Globus pallidus (tissue), 1 donor: Measurements from ENCODE around the gene CDC42BPB.

Source experiments
- DNase-seq: peaks from one replicate; pipeline ENCODE4 v3.0.0-alpha.2; 2015; ENCODE audit warnings: low spot score

Gene CDC42BPB

GRCh38 chr14:102996941-102997340 is 60.4 kb downstream of the CDC42BPB start:
- DNase-seq = no peak

DNA sequence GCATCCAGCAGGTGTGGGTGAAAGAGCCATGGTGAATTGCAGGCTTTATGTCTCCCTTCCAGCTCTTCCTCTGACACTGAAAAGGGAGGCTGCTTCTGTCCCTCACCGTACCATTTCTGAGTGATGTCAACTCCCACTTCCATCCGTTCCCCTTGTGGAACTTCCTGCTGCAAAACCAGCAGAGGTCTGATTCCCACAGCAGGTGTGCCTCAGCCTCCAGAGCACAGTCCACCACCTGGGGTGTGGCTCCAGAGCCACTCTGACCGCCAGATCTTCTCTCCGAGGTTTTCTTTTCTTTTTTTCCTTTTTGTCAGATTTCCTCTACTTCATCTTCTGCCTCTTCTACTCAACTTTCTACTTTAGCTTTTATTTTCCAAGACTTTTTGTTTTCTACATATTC is 62.7 kb downstream of the CDC42BPB start:
- DNase-seq = no peak

- DNase-seq = no peak
These were observed 63.8 kb downstream of the CDC42BPB start for GRCh38 chr14:102993523-102993922.

- DNase-seq = no peak
These were observed 66.0 kb downstream of the CDC42BPB start for GRCh38 chr14:102991376-102991775.

GRCh38 chr14:102988054-102988453 is 69.3 kb downstream of the CDC42BPB start:
- DNase-seq = no peak

DNA sequence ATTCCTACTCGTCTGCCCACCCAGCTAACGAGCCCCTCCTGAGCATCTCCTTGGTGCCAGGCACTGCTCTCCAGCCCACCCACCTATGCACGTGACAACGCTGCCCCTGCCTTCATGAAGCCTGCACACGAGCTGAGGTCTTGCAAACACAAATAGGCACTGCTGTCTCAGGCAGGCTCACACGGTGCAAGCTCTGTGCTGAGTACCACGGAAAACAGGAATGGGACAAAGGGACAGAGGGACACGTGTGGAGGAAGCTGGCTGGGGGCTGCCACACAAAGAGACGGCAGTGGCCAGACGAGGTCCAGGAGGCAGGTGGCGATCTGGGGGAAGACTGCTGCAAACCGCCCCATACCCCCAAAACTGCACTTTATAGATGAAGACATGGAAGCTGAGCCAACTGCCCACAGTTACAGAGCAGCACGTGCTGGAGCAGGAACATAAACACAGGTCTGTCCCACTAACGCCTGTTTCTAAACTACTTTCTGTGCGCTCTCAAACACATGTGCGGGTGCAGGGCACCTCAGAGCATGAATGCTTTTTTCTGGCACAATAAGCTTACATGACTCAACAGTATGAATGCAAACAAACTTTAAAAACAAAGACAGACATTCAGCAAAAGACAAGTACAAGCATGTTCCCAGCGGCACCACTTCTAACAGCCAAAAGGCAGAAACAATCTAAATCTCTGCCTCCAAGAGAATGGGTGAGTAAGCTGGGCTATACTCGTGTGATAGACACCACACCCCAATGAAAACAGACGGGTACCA is 70.4 kb downstream of the CDC42BPB start:
- peak; percentile 77 for DNase-seq

DNA sequence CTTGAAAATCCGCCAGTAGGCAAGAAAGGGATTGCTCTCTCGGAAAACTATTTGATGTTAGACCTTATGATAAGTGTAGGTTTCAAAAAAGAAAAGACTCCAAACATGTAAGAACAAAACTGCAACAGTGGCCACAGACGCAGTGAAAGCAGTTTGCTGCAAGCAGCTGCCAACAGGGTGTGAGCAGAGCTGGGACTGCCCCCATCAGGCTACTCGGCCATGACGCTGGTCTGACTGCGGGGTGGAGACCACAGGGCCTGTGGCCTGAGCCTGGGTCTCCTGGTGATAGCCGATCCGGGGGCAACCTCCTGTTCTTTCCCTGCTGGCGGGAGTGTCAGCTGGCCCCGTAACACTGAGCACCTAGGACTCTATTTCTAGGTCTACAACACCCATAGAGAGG is 71.7 kb downstream of the CDC42BPB start:
- peak; percentile 63 for DNase-seq

DNA sequence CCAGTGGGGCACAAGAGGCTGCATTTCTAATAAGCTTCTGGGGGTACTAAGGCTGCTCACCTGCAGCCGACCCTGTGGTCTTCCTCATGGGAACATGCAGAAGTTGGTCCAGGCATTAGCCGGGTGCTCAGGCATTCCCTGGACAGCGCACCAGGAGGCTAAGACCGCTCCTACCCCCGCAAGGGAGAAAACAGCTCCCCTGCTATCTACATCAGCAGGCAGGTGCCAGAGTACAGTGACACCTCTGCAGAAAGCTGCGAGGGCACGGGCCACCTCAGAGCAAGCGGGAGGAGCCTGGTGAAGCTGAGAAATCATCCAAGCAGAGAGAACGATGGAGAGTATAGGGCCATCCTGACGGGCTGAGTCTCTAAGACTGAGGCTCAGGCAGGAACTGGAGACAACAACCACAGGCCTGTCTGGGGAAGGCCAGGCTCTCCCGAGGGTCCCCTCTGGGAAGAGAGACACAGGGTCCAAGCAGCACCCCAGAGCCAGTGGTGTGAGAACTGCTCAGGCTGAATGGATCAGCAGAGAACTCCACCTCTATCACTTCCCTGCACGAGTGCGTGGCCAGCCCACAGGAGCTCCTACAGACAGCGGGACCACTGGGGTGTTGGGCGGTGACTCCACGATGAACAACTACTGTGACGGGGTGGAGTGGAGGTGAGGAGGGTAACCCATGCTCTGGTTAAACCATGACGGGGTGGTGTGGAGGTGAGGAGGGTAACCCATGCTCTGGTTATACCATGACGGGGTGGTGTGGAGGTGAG is 72.8 kb downstream of the CDC42BPB start:
- DNase-seq = no peak

DNA sequence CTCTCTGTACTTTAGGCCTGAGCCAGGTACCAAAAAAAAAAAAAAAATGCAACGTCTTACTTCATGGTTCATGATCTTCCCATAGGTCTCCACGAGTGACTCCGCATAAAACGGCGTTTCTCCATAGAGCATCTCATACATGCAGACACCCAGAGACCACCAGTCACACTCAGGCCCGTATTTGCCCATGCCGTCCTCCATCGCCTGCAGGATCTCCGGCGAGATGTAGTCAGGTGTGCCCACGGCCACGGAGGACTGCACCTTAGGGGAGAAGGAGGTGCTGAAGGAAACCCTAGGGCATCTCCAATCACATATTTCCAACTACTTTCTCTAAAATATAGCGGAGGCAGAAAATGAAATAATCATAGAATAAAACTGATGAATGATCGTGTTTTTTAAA is 73.9 kb downstream of the CDC42BPB start:
- no peak for DNase-seq

DNA sequence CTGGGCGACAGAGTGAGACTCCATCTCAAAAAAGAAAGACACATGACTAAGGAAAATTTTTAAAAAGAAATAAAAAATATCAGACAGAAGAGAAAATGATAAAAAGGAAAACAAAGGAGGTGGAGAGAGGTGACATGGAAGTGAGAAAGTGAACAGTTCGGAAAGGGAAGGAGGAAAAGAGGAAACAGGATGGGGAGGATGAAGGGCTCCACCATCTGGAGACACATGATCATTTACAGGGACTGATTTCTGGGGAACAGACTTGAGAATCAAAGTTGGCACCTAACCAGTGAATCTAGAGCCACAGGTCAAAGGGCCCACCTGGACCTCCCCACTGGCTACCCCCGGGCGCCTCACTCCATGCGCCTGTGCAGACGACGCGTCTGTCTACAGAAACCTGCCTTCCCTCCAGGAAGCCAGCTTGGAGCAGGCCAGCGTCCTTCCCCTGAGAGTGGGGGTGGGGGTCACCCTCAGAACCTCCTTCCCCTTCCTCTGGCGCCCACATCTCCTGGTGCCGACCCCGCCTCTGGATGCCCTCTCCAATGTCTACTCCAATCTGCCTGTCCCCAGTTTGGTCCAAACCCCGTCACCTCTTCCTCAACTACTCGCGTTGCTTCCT is 74.4 kb downstream of the CDC42BPB start:
- no peak for DNase-seq

- DNase-seq = no peak
These were observed 76.9 kb downstream of the CDC42BPB start for GRCh38 chr14:102980409-102980810.

DNA sequence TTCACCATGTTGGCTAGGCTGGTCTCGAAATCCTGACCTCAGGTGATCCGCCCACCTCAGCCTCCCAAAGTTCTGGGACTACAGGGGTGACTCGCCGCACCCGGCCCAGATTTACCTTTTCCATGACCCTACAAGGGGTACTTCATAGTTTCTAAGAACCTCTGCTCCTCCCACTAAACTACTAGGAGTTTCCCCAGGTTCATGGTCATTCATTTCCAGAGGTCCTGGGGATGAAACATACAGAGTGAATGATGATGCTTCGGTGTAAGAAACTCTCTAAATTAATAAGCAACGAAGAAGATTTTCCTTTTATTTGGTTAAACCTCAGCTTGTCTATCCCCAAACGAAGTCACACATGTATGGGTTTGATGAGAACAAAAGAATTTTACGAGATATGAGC is 77.9 kb downstream of the CDC42BPB start:
- DNase-seq = no peak

DNA sequence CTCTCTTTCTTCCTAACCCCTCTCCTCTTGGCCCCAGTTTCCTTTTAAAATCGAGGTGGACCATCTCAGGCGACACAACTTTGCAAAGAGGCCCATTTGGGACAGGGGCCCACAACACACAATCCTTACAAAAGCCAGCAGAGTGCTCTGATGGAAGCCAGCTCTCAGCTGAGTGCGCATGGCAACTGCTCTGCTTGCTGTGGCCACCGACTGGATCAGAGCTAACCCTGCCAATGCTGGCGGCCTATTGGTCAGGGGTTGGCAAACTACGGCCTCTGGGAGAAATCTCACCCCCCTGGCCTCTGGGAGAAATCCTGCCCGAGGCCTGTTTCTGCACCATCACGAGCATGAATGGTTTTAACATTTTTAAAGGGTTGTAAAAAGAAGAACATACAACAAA is 79.9 kb downstream of the CDC42BPB start:
- no peak for DNase-seq

DNA sequence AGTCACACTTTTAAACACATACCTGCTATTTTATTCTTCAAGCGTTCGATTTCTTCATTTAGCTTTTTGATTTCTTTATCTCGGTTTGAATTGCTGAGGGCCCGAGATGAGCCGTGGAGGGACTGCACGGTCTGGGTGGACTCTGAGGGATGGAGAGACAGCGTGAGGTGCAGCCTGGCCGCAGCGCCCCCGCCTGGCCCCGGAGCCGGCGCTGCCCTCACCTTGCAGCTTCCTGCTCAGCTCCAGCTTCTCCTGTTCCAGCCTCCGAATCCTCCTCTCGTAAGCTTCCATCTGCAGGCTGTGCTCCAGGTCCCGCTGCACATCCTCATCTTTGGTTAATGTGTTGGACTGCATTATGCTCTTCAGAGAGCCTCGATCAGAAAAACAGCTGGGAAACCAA is 81.7 kb downstream of the CDC42BPB start:
- no peak for DNase-seq

- no peak for DNase-seq
These were observed 83.6 kb downstream of the CDC42BPB start for GRCh38 chr14:102973706-102974285.

GRCh38 chr14:102971836-102972606 is 85.3 kb downstream of the CDC42BPB start:
- DNase-seq = no peak

DNA sequence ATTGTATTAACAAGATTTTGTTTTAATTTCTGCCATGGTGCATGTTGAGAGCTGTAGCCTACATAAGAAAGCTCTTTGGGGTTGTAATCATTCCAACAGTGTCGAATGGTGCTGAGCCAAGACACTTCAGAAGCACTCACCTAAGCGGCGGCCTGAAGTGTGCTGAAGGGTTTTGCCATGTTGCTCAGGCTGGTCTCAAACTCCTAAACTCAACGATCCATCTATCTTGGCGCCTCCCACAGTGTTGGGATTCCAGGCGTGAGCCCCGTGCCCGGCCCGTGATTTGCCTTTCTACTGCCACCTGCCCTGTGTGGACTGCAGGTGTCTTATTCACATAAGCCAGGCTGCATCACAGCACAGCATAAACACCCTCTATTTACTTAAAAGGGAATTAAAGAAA is 86.0 kb downstream of the CDC42BPB start:
- no peak for DNase-seq

GRCh38 chr14:102970496-102970895 is 86.9 kb downstream of the CDC42BPB start:
- no peak for DNase-seq

GRCh38 chr14:102969901-102970300 is 87.4 kb downstream of the CDC42BPB start:
- no peak for DNase-seq

DNA sequence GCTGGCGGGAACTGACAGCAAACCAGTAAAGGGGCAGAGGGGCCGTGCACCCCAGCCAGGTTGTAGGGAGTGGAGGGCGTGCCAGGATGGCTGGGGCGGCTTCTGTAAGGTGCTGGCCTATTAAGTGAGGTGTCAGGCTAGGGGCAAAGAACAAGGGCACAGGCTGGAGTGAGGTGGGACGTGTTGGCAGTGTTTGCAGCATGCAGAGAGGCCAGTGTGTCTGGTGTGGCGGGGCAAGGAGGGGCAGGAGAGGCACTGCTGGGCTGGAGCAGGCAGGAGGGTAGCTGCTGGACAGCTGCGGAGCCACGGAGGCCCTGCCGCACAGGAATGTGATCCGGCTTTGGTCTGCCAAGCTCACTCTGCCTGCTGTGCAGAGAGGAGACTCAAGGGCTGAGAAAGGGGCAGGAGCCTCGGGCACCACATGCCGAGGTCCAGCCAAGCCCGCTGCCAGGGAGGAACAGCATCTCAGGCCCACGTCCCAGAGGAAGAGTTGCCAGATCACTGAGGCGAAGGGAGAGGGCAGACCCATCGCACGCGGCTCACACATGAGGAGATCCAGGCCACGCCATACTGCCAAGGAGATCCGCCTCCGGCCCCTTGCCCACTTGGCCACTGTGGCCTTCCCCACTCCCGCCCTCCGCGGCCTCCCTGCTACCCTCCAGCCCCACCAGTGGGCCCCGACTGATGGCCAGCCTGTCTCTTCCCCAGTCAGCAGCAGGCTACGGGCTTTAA is 88.1 kb downstream of the CDC42BPB start:
- no peak for DNase-seq

DNA sequence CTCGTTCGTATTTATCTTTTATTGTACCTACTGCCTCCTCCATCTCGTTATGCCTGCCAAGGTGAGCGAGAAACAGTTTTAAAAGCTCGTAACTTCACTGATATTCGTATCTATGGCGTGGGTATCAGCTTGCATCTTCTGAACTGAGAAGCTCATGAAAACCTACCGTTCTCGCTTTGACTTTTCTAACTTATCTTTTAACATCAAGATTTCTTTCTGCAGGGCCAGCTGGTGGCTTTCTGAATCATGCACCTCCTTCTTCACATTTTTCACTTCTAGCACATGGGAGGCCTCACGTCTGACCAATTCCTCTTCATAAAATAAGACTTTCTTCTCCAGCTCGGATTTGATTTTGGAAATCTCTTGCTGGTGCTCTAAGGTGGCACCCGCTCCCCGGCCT is 89.0 kb downstream of the CDC42BPB start:
- DNase-seq = no peak

- no peak for DNase-seq
These were observed 89.9 kb downstream of the CDC42BPB start for GRCh38 chr14:102967506-102967795.
